Epithelial cell of prostate (primary cell): Measurements from ENCODE around the gene CNPY4.

ENCODE experiments used
- DNase-seq: peaks from one replicate; pipeline ENCODE4 v3.0.0-alpha.2; 2011; ENCODE audit warnings: low read depth, low spot score
- H3K27ac ChIP-seq: fragments of 450-650 bp; 2 replicates; pipeline ENCODE4 v1.5.1; 2017; ENCODE audit warnings: mild to moderate bottlenecking

CNPY4 gene

GRCh38 chr7:100159099-100159623 is 39.7 kb downstream of the CNPY4 start:
- H3K27ac ChIP-seq = peak overlapping the region; percentile 77
- DNase-seq = no peak

- no peak for DNase-seq
- H3K27ac ChIP-seq = no peak overlapping the region
Measured at GRCh38 chr7:100160067-100160466, 40.6 kb downstream of the CNPY4 start.

- H3K27ac ChIP-seq = no peak overlapping the region
- DNase-seq = peak; percentile 40
Measured at GRCh38 chr7:100163006-100163531, 43.6 kb downstream of the CNPY4 start.

- H3K27ac ChIP-seq = no peak overlapping the region
- no peak for DNase-seq
Measured at GRCh38 chr7:100163871-100164270, 44.4 kb downstream of the CNPY4 start.

- DNase-seq = no peak
- H3K27ac ChIP-seq = no peak overlapping the region
Measured at GRCh38 chr7:100166317-100166940, 47.0 kb downstream of the CNPY4 start.

- no peak overlapping the region for H3K27ac ChIP-seq
- no peak for DNase-seq
Measured at GRCh38 chr7:100166970-100167911, 47.8 kb downstream of the CNPY4 start.

GRCh38 chr7:100167912-100168323 is 48.5 kb downstream of the CNPY4 start:
- H3K27ac ChIP-seq = no peak overlapping the region
- no peak for DNase-seq

GRCh38 chr7:100169147-100169850 is 49.9 kb downstream of the CNPY4 start:
- DNase-seq = no peak

GRCh38 chr7:100170101-100170897 is 50.9 kb downstream of the CNPY4 start:
- no peak for DNase-seq
- H3K27ac ChIP-seq = no peak overlapping the region

More at GRCh38 chr7:100169147-100169850, 49.9 kb downstream of the CNPY4 start:
- H3K27ac ChIP-seq = no peak overlapping the region

- H3K27ac ChIP-seq = no peak overlapping the region
- DNase-seq = no peak
Measured at GRCh38 chr7:100171087-100171681, 51.8 kb downstream of the CNPY4 start.

- H3K27ac ChIP-seq = no peak overlapping the region
- no peak for DNase-seq
Measured at GRCh38 chr7:100171840-100172239, 52.4 kb downstream of the CNPY4 start.

- DNase-seq = no peak
- H3K27ac ChIP-seq = no peak overlapping the region
Measured at GRCh38 chr7:100173806-100174495, 54.5 kb downstream of the CNPY4 start.

GRCh38 chr7:100174582-100174981 is 55.1 kb downstream of the CNPY4 start:
- no peak overlapping the region for H3K27ac ChIP-seq
- no peak for DNase-seq
